Neural progenitor cell (in vitro differentiated cells): ENCODE measurements around the gene TLX1. TPM values are rescaled to one million over a fixed set of nuclear protein-coding genes. Genes with fewer than 3 reads are reported as not detected.

Experiments used
- DNase-seq: peaks from one replicate; pipeline ENCODE4 v3.0.0-alpha.2; 2016; ENCODE audit warnings: low spot score
- H2AFZ ChIP-seq: fragments of 200-600 bp; sonication (generic); replicated peaks from 2 replicates; pipeline ENCODE4 v1.6.1; 2016; ENCODE audit warnings: antibody characterized with exemption
- H3F3A ChIP-seq: fragments of 200-600 bp; sonication (generic); 2 replicates; pipeline ENCODE4 v1.6.1; 2016; ENCODE audit warnings: antibody characterized with exemption, low read depth
- H3K27ac ChIP-seq: fragments of 200-600 bp; sonication (generic); 2 replicates; pipeline ENCODE4 v1.5.1; 2016; ENCODE audit warnings: mild to moderate bottlenecking
- H3K27me3 ChIP-seq: fragments of 200-600 bp; sonication (generic); 2 replicates; pipeline ENCODE4 v1.6.1; 2016; ENCODE audit warnings: mild to moderate bottlenecking, moderate library complexity
- H3K36me3 ChIP-seq: fragments of 200-600 bp; sonication (generic); 2 replicates; pipeline ENCODE4 v1.5.1; 2016
- H3K4me1 ChIP-seq: fragments of 200-600 bp; sonication (generic); 2 replicates; pipeline ENCODE4 v1.6.1; 2016; ENCODE audit warnings: mixed run types
- H3K4me2 ChIP-seq: fragments of 200-600 bp; sonication (generic); 2 replicates; pipeline ENCODE4 v1.6.1; 2016
- H3K4me3 ChIP-seq: fragments of 200-600 bp; sonication (generic); 2 replicates; pipeline ENCODE4 v1.5.1; 2016
- H3K79me2 ChIP-seq: fragments of 200-600 bp; sonication (generic); 2 replicates; pipeline ENCODE4 v1.6.1; 2016; ENCODE audit warnings: low read depth
- H3K9ac ChIP-seq: fragments of 200-600 bp; sonication (generic); 2 replicates; pipeline ENCODE4 v1.6.1; 2016
- H3K9me3 ChIP-seq: fragments of 200-600 bp; sonication (generic); 2 replicates; pipeline ENCODE4 v1.5.1; 2016; ENCODE audit warnings: low read depth
- H4K20me1 ChIP-seq: fragments of 200-600 bp; sonication (generic); 2 replicates; pipeline ENCODE4 v1.6.1; 2016; ENCODE audit warnings: low read depth
- H3K27ac Mint-ChIP-seq: 3 replicates; pipeline ENCODE4 v1.8.0; 2021; ENCODE audit warnings: mixed read lengths
- H3K27me3 Mint-ChIP-seq: 2 replicates; pipeline ENCODE4 v1.8.0; 2022; ENCODE audit warnings: low read depth, mild to moderate bottlenecking, inconsistent platforms, moderate library complexity, mixed read lengths; ENCODE audit not compliant: insufficient read depth
- H3K36me3 Mint-ChIP-seq: 3 replicates; pipeline ENCODE4 v1.8.0; 2021; ENCODE audit warnings: mixed read lengths
- H3K4me1 Mint-ChIP-seq: 3 replicates; pipeline ENCODE4 v1.8.0; 2021; ENCODE audit warnings: mixed read lengths
- H3K4me3 Mint-ChIP-seq: 3 replicates; pipeline ENCODE4 v1.8.0; 2021; ENCODE audit warnings: mild to moderate bottlenecking, moderate library complexity, mixed read lengths
- H3K9me3 Mint-ChIP-seq: 3 replicates; pipeline ENCODE4 v1.8.0; 2020; ENCODE audit warnings: mixed read lengths
- CTCF ChIP-seq: fragments of 200-600 bp; sonication (generic); IDR thresholded peaks from 2 replicates; pipeline ENCODE4 v1.5.1; 2017; ENCODE audit warnings: antibody characterized with exemption, mild to moderate bottlenecking
- EZH2 ChIP-seq: fragments of 200-600 bp; sonication (generic); IDR thresholded peaks from 2 replicates; pipeline ENCODE4 v1.6.1; 2017; ENCODE audit warnings: antibody characterized with exemption, mild to moderate bottlenecking, moderate library complexity
- EZH2phosphoT487 ChIP-seq: fragments of 200-600 bp; sonication (generic); IDR thresholded peaks from 2 replicates; pipeline ENCODE4 v1.6.1; 2017; ENCODE audit warnings: antibody characterized with exemption
- total RNA-seq: library from RNA; depleted of rRNA; stranded (reverse); fragments of >200 nt; gene quantifications from 2 replicates; pipeline ENCODE4 v1.2.3, GENCODE V29; 2015; ENCODE audit warnings: low replicate concordance

Gene TLX1
- total RNA-seq, 1 donor from 2014 or later = not detected

GRCh38 chr10:101145145-101145544 is 14.0 kb downstream of the TLX1 start:
- no peak for TF ChIP-seq EZH2phosphoT487
- no peak for TF ChIP-seq CTCF
- TF ChIP-seq EZH2 = no peak
- H3K36me3 ChIP-seq = no peaks in the 10 kb centered on the region
- no peak for DNase-seq
- Mint-ChIP-seq H3K9me3 (peaks cover 8% of the 10 kb centered on the region), H3K4me3 (no peak overlapping the region), H3K4me1 (peaks cover 11% of the 10 kb centered on the region), H3K27ac (no peak overlapping the region), H3K36me3 (no peaks in the 10 kb centered on the region), H3K27me3 (peaks cover 92% of the 10 kb centered on the region)
- no peak overlapping the region for H2AFZ ChIP-seq
- no peak overlapping the region for H3K9ac ChIP-seq
- H3F3A ChIP-seq = no peaks in the 10 kb centered on the region
- H3K27ac ChIP-seq = no peak overlapping the region
- H3K27me3 ChIP-seq = peaks cover 100% of the 10 kb centered on the region
- H3K4me2 ChIP-seq = no peak overlapping the region
- H4K20me1 ChIP-seq = peaks cover 58% of the 10 kb centered on the region
- H3K79me2 ChIP-seq = no peaks in the 10 kb centered on the region
- no peaks in the 10 kb centered on the region for H3K9me3 ChIP-seq
- no peak overlapping the region for H3K4me3 ChIP-seq
- H3K4me1 ChIP-seq = peaks cover 6% of the 10 kb centered on the region

- no peaks in the 10 kb centered on the region for H3K36me3 ChIP-seq
- Mint-ChIP-seq H3K27me3 (peaks cover 95% of the 10 kb centered on the region), H3K4me3 (no peak overlapping the region), H3K4me1 (peaks cover 7% of the 10 kb centered on the region), H3K36me3 (no peaks in the 10 kb centered on the region), H3K27ac (no peak overlapping the region), H3K9me3 (peaks cover 8% of the 10 kb centered on the region)
- peak overlapping the region; percentile 63 for H2AFZ ChIP-seq
- no peaks in the 10 kb centered on the region for H3F3A ChIP-seq
- H3K27me3 ChIP-seq = peaks cover 100% of the 10 kb centered on the region
- no peaks in the 10 kb centered on the region for H3K9me3 ChIP-seq
- H3K4me3 ChIP-seq = no peak overlapping the region
- H3K9ac ChIP-seq = no peak overlapping the region
- TF ChIP-seq EZH2phosphoT487 (no peak), EZH2 (no peak), CTCF (no peak)
- H3K79me2 ChIP-seq = no peaks in the 10 kb centered on the region
- DNase-seq = no peak
- no peak overlapping the region for H3K4me2 ChIP-seq
- no peak overlapping the region for H3K27ac ChIP-seq
- peaks cover 50% of the 10 kb centered on the region for H4K20me1 ChIP-seq
- H3K4me1 ChIP-seq = peaks cover 6% of the 10 kb centered on the region
These were observed 14.8 kb downstream of the TLX1 start for GRCh38 chr10:101145750-101146391.

GRCh38 chr10:101146392-101147251 is 15.5 kb downstream of the TLX1 start:
- Histone ChIP-seq H3F3A (no peaks in the 10 kb centered on the region), H3K4me2 (peak overlapping the region; percentile 49), H3K9me3 (no peaks in the 10 kb centered on the region), H3K27ac (no peak overlapping the region), H3K36me3 (no peaks in the 10 kb centered on the region), H3K27me3 (peaks cover 100% of the 10 kb centered on the region), H3K4me1 (peaks cover 6% of the 10 kb centered on the region), H3K79me2 (no peaks in the 10 kb centered on the region), H3K4me3 (peak overlapping the region; percentile 21), H2AFZ (peak overlapping the region; percentile 63), H3K9ac (no peak overlapping the region), H4K20me1 (peaks cover 43% of the 10 kb centered on the region)
- peaks cover 8% of the 10 kb centered on the region for H3K9me3 Mint-ChIP-seq
- H3K36me3 Mint-ChIP-seq = no peaks in the 10 kb centered on the region
- peak; percentile 99 for TF ChIP-seq EZH2phosphoT487
- no peak for TF ChIP-seq CTCF
- peak; percentile 99 for TF ChIP-seq EZH2
- H3K27ac Mint-ChIP-seq = no peak overlapping the region
- DNase-seq = peak; percentile 59
- no peaks in the 10 kb centered on the region for H3K4me1 Mint-ChIP-seq
- peaks cover 95% of the 10 kb centered on the region for H3K27me3 Mint-ChIP-seq
- H3K4me3 Mint-ChIP-seq = no peak overlapping the region
